Left ventricle myocardium inferior (tissue), 1 donor: ENCODE results near the gene CRADD. TPM values are rescaled to one million over a fixed set of nuclear protein-coding genes. Genes with fewer than 3 reads are reported as not detected.
A peak's percentile ranks its signal among the peaks of the same experiment; 100 is the strongest.

Source experiments
- DNase-seq: peaks from one replicate; pipeline ENCODE4 v3.0.0-alpha.2; 2020
- H3K27ac ChIP-seq: fragments of 200-600 bp; replicated peaks from 2 replicates; pipeline ENCODE4 v1.8.0; 2021
- H3K27me3 ChIP-seq: fragments of 200-600 bp; 2 replicates; pipeline ENCODE4 v1.8.0; 2021; ENCODE audit warnings: low read depth
- H3K36me3 ChIP-seq: fragments of 200-600 bp; 2 replicates; pipeline ENCODE4 v1.8.0; 2021
- H3K4me1 ChIP-seq: fragments of 200-600 bp; 2 replicates; pipeline ENCODE4 v1.8.0; 2021
- H3K4me3 ChIP-seq: fragments of 200-600 bp; 2 replicates; pipeline ENCODE4 v1.8.0; 2021; ENCODE audit warnings: mild to moderate bottlenecking, moderate library complexity
- H3K9me3 ChIP-seq: fragments of 200-600 bp; replicated peaks from 2 replicates; pipeline ENCODE4 v1.8.0; 2021
- intact Hi-C: fragments of 100-400 bp; cut with micrococcal nuclease; formaldehyde crosslinking; loops from one replicate; pipeline ENCODE4 v1.11.0; 2022
- total RNA-seq: library from RNA; stranded (reverse); fragmentation: NEBNext Ultra II Directional; extraction: Animal tissue kit (Norgen Biotek cat#: 25700); gene quantifications from one replicate; pipeline ENCODE4 v1.2.1, GENCODE V29; 2021
- TF ChIP-seq, protein P1 (sequence below): fragments of 200-600 bp; IDR thresholded peaks from 2 replicates; pipeline ENCODE4 v1.8.0; 2021; ENCODE audit warnings: antibody characterized with exemption, mild to moderate bottlenecking, borderline replicate concordance
- donor health status: DM: no; HTN: yes; CAD: no; lungs with severe emphysema.

CRADD gene
- total RNA-seq, 1 donor from 2014 or later = 46.4 TPM

DNA sequence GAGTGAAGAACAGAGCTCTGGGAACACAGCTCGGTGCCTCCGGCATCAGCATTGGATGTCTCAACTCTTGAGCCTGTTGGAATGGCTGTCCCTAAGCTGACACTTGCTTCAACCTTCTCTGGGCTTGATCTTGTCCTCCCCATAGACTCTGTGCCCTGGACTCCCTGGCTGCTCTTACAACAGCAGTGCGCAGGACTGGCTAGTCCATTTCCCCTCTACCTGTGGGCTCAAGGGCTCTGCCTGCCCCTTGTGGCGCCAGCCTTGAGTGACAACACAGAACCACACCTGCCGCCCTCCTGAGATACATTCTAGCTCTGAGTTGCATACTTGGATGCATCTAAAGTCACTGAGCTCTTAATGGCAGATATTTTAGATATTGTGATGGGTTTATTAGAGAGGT, 6.2 kb downstream of the CRADD start:
- intact Hi-C loops = no loop called here
- DNase-seq = no peak
- peak overlapping the region; percentile 37 for H3K4me3 ChIP-seq
- H3K4me1 ChIP-seq = peaks cover 81% of the 10 kb centered on the region
- H3K27me3 ChIP-seq = no peaks in the 10 kb centered on the region
- peak overlapping the region; percentile 94 for H3K27ac ChIP-seq
- no peaks in the 10 kb centered on the region for H3K9me3 ChIP-seq
- TF ChIP-seq, protein P1, sequence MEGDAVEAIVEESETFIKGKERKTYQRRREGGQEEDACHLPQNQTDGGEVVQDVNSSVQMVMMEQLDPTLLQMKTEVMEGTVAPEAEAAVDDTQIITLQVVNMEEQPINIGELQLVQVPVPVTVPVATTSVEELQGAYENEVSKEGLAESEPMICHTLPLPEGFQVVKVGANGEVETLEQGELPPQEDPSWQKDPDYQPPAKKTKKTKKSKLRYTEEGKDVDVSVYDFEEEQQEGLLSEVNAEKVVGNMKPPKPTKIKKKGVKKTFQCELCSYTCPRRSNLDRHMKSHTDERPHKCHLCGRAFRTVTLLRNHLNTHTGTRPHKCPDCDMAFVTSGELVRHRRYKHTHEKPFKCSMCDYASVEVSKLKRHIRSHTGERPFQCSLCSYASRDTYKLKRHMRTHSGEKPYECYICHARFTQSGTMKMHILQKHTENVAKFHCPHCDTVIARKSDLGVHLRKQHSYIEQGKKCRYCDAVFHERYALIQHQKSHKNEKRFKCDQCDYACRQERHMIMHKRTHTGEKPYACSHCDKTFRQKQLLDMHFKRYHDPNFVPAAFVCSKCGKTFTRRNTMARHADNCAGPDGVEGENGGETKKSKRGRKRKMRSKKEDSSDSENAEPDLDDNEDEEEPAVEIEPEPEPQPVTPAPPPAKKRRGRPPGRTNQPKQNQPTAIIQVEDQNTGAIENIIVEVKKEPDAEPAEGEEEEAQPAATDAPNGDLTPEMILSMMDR = no peak
- H3K36me3 ChIP-seq = peaks cover 4% of the 10 kb centered on the region

DNA sequence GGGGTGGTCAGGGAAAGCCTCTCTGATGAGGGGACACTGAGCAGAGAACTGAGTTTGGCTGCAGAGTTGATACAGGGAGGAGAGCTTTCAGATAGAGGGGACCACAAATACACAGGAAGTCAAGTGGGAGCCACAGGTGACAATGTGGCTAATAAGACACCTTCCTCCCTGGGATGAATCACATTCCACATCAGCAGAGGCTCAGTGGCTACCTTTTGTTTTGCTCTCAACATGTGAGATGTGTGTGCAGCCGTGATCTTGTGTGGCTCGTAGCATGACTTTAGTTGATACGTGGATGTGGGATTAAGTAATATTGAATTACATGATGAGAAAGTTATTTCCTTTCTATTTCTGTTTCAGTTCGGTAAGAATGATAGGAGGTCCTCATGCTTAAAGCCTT, 7.5 kb downstream of the CRADD start:
- no peaks in the 10 kb centered on the region for H3K27me3 ChIP-seq
- no peaks in the 10 kb centered on the region for H3K9me3 ChIP-seq
- H3K27ac ChIP-seq = peak overlapping the region; percentile 94
- intact Hi-C loops = no loop called here
- TF ChIP-seq, protein P1 = no peak
- peaks cover 79% of the 10 kb centered on the region for H3K4me1 ChIP-seq
- peaks cover 4% of the 10 kb centered on the region for H3K36me3 ChIP-seq
- no peak for DNase-seq
- peak overlapping the region; percentile 21 for H3K4me3 ChIP-seq

DNA sequence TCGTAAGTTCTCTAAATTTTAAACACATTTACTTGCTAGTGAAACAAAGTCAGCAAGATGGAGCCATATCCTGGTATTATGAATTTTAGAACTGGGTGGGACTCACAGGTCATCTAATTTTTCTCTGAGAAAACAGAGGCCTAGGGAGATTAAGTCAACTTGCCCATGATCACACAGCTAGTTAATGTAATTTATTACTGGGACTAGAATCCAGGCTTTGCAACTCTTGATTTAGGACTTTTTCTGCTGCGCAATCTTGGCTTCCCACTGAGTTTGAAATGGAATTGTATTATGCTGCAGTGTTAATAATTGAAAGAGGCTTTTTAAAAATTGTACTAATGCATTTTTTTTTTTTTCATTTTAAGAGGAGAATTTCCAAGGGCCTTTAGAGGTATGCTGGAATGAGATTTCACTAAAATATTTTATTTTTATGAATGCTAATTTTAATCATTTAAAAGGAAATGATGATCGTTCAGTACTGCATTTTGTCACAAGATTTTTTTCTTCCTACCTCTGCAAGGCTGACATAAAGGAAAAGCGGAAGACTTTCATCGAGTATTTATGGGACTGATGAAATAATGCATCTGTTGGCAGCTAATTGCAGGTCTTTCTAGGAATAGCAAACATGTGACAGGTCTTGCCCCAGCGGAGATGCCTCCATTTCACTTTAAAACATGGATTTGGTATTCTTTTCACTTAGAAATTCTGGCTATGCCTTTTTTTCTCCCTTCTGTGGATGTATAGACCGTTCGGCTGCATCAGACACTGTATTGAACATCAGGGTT, 9.6 kb downstream of the CRADD start:
- intact Hi-C loops = no loop called here
- TF ChIP-seq, protein P1 = no peak
- no peaks in the 10 kb centered on the region for H3K27me3 ChIP-seq
- H3K27ac ChIP-seq = no peak overlapping the region
- H3K36me3 ChIP-seq = no peaks in the 10 kb centered on the region
- no peak overlapping the region for H3K4me3 ChIP-seq
- no peaks in the 10 kb centered on the region for H3K9me3 ChIP-seq
- DNase-seq = no peak
- peaks cover 69% of the 10 kb centered on the region for H3K4me1 ChIP-seq

DNA sequence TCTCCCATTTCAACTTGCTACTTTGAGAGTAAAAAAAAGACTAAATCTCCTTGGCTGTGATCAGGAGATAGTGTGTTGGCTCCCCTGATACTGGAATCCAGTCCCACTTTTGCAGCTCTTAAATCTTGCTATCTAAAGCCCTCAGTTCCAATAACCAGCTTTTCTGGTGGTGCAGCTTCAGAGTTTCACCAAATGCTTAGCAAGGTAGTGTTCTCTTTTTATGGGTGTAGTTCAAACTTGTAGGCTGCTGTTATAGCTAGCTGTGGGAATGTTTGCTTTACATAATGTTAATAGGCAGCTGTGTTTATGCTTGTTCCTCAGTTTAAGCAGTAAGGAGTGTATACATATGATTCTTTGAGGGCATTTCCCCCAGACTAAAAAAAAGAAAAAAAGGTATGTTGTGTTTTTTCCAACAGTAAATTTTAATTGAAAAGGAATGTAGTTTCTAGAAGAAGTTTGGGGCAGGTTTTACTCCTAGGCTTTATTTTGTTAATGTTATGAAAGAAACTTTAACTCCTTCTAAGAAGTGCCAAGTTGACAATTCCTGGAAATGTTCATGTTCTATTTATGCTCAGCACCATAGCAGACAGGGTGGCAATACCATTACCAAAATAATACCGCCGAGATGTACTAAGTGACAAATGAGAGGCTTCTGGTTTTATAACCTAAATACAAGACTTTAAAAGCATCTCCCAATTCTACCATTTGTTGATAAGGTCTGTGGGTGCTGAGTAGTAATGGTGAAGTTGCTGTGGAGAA, 12.1 kb downstream of the CRADD start:
- Histone ChIP-seq H3K4me3 (no peak overlapping the region), H3K27ac (no peak overlapping the region), H3K36me3 (no peaks in the 10 kb centered on the region), H3K27me3 (no peaks in the 10 kb centered on the region), H3K4me1 (peaks cover 47% of the 10 kb centered on the region), H3K9me3 (no peaks in the 10 kb centered on the region)
- TF ChIP-seq, protein P1 = no peak
- no peak for DNase-seq
- intact Hi-C loops = no loop called here

DNA sequence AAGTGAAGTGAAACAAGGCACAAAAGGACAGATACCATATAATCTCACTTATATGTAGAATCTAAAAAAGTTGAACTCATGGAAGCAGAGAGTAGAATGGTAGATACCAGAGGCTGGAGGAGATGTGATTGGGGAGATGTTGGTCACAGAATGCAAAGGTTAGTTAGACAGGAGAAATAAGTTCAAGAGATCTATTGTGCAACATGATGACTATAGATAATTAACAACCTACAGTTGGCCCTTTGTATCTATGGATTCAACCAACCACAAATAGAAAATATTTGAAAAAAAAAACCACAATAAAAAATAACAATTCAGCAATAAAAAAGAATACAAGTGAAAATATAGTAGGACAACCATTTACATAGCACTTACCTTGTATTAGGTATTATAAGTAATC, 19.3 kb downstream of the CRADD start:
- H3K4me3 ChIP-seq = no peak overlapping the region
- no peaks in the 10 kb centered on the region for H3K9me3 ChIP-seq
- TF ChIP-seq, protein P1 = no peak
- intact Hi-C loops = no loop called here
- H3K4me1 ChIP-seq = peaks cover 39% of the 10 kb centered on the region
- DNase-seq = no peak
- H3K27ac ChIP-seq = no peak overlapping the region
- no peaks in the 10 kb centered on the region for H3K36me3 ChIP-seq
- no peaks in the 10 kb centered on the region for H3K27me3 ChIP-seq
